ENCODE measurements around the gene MLIP.

DNA sequence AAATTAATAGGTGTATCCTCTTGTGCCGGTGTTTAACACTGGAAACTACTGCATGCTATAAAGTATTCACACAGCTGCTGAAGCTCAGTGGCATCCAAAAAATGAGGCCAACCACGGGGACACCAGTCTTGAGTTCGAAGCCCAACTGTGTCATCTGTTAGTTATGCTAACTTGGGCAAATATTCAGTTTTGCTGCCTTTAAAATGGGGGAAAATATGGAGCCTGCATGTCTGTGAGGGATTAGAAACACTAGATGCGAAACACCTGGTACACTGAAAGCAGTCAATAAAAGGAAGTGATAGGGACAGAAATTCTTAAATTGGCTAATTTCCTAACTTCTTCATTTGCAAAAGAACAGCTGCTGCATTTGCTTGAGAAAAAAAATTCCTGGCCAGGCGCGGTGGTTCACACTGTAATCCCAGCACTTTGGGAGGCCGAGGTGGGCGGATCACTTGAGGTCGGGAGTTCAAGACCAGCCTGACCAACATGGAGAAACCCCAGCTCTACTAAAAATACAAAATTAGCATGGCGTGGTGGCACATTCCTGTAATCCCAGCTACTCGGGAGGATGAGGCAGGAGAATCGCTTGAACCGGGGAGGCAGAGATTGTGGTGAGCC is 36.6 kb upstream of the MLIP start:
- TF ChIP-seq POLR2A (IDR thresholded peaks at IDR 0.05) = no peak
- TF ChIP-seq, protein P1, sequence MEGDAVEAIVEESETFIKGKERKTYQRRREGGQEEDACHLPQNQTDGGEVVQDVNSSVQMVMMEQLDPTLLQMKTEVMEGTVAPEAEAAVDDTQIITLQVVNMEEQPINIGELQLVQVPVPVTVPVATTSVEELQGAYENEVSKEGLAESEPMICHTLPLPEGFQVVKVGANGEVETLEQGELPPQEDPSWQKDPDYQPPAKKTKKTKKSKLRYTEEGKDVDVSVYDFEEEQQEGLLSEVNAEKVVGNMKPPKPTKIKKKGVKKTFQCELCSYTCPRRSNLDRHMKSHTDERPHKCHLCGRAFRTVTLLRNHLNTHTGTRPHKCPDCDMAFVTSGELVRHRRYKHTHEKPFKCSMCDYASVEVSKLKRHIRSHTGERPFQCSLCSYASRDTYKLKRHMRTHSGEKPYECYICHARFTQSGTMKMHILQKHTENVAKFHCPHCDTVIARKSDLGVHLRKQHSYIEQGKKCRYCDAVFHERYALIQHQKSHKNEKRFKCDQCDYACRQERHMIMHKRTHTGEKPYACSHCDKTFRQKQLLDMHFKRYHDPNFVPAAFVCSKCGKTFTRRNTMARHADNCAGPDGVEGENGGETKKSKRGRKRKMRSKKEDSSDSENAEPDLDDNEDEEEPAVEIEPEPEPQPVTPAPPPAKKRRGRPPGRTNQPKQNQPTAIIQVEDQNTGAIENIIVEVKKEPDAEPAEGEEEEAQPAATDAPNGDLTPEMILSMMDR (IDR thresholded peaks at IDR 0.05) = no peak
